ENCODE data around the gene TAF1B.

The TAF1B gene

GRCh38 chr2:9808334-9809063 lies 34.8 kb upstream of the TAF1B start:
- no peak for DNase-seq (ENCODE audit: low spot score)

- DNase-seq (ENCODE audit: low spot score): no peak
Measured at GRCh38 chr2:9809064-9809356, 34.3 kb upstream of the TAF1B start.

- no peak for DNase-seq (ENCODE audit: low spot score)
Measured at GRCh38 chr2:9809448-9810088, 33.7 kb upstream of the TAF1B start.

GRCh38 chr2:9811216-9811615 lies 32.1 kb upstream of the TAF1B start:
- no peak for DNase-seq (ENCODE audit: low spot score)

GRCh38 chr2:9811679-9812511 lies 31.4 kb upstream of the TAF1B start:
- no peak for DNase-seq (ENCODE audit: low spot score)

- DNase-seq (ENCODE audit: low spot score): no peak
Measured at GRCh38 chr2:9812945-9813311, 30.3 kb upstream of the TAF1B start.

- peak; percentile 80 for DNase-seq (ENCODE audit: low spot score)
Measured at GRCh38 chr2:9813312-9814128, 29.8 kb upstream of the TAF1B start.

- DNase-seq (ENCODE audit: low spot score): no peak
Measured at GRCh38 chr2:9814129-9814868, 29.0 kb upstream of the TAF1B start.

GRCh38 chr2:9815076-9815475 lies 28.2 kb upstream of the TAF1B start:
- DNase-seq (ENCODE audit: low spot score): no peak

- DNase-seq (ENCODE audit: low spot score): no peak
Measured at GRCh38 chr2:9815844-9816279, 27.4 kb upstream of the TAF1B start.

- DNase-seq (ENCODE audit: low spot score): no peak
Measured at GRCh38 chr2:9818097-9818496, 25.2 kb upstream of the TAF1B start.

- no peak for DNase-seq (ENCODE audit: low spot score)
Measured at GRCh38 chr2:9819551-9819950, 23.7 kb upstream of the TAF1B start.

- no peak for DNase-seq (ENCODE audit: low spot score)
Measured at GRCh38 chr2:9820020-9820973, 23.0 kb upstream of the TAF1B start.

- no peak for DNase-seq (ENCODE audit: low spot score)
Measured at GRCh38 chr2:9821805-9822445, 21.3 kb upstream of the TAF1B start.

- no peak for DNase-seq (ENCODE audit: low spot score)
Measured at GRCh38 chr2:9824441-9824840, 18.8 kb upstream of the TAF1B start.

GRCh38 chr2:9824956-9825720 lies 18.1 kb upstream of the TAF1B start:
- no peak for DNase-seq (ENCODE audit: low spot score)

- no peak for DNase-seq (ENCODE audit: low spot score)
Measured at GRCh38 chr2:9826208-9826607, 17.1 kb upstream of the TAF1B start.

- no peak for DNase-seq (ENCODE audit: low spot score)
Measured at GRCh38 chr2:9830685-9831410, 12.4 kb upstream of the TAF1B start.

Measured in left forelimb (tissue), 1 donor.